Subcutaneous abdominal adipose tissue (tissue), 5 donors: Measurements from ENCODE around the gene TPST2.
"Not testable (repeated sequence)": the region's sequence is repeated elsewhere in the genome, so short reads cannot be mapped to it uniquely, and the experiment has no call there.

ENCODE experiments used
- H3K27ac ChIP-seq: one replicate; pipeline ENCODE4 v1.7.0; 2013; ENCODE audit warnings: low read depth, mild to moderate bottlenecking, inconsistent platforms, low read length, moderate library complexity
- H3K27me3 ChIP-seq, 5 donors: one replicate each; pipeline ENCODE4 v1.7.0; 2013; ENCODE audit warnings: low read length in 5 of 5, inconsistent platforms in 1 of 5; ENCODE audit not compliant: control insufficient read depth in 5 of 5, insufficient read depth in 4 of 5
- H3K36me3 ChIP-seq, 5 donors: one replicate each; pipeline ENCODE4 v1.7.0; 2013; ENCODE audit warnings: low read length in 5 of 5; ENCODE audit not compliant: control insufficient read depth in 5 of 5, insufficient read depth in 5 of 5
- H3K4me1 ChIP-seq, 5 donors: one replicate each; pipeline ENCODE4 v1.7.0; 2013; ENCODE audit warnings: low read length in 5 of 5, mild to moderate bottlenecking in 3 of 5, moderate library complexity in 1 of 5; ENCODE audit not compliant: control insufficient read depth in 5 of 5, insufficient read depth in 5 of 5
- H3K4me3 ChIP-seq, 5 donors: one replicate each; pipeline ENCODE4 v1.7.0; 2013; ENCODE audit warnings: low read length in 5 of 5, low read depth in 1 of 5
- H3K9ac ChIP-seq, 5 donors: one replicate each; pipeline ENCODE4 v1.7.0; 2013; ENCODE audit warnings: low read length in 5 of 5, mild to moderate bottlenecking in 4 of 5, moderate library complexity in 3 of 5
- H3K9me3 ChIP-seq, 5 donors: one replicate each; pipeline ENCODE4 v1.7.0; 2013; ENCODE audit warnings: low read length in 5 of 5; ENCODE audit not compliant: control insufficient read depth in 5 of 5
- donor health status: healthy.
- donor health status: healthy.
- donor health status: healthy.
- donor health status: healthy.
- donor health status: healthy.

TPST2 gene

GRCh38 chr22:26529345-26529744 is 60.6 kb downstream of the TPST2 start:
- H3K36me3 ChIP-seq: peaks cover 11 to 84% (median 62%) of the 10 kb centered on the region in 5 donors
- peak overlapping the region; percentile 69 for H3K27ac ChIP-seq

GRCh38 chr22:26528518-26528917 is 61.4 kb downstream of the TPST2 start:
- peak overlapping the region; percentile 69 for H3K27ac ChIP-seq
- not testable (repeated sequence) for H3K4me3 ChIP-seq, H3K9me3 ChIP-seq, H3K27me3 ChIP-seq, H3K9ac ChIP-seq
- peaks cover 0 to 12% (median 5%) of the 10 kb centered on the region in 5 donors for H3K4me1 ChIP-seq
- H3K36me3 ChIP-seq: peaks cover 14 to 83% (median 57%) of the 10 kb centered on the region in 5 donors

More at GRCh38 chr22:26529345-26529744, 60.6 kb downstream of the TPST2 start:
- Histone ChIP-seq H3K27me3 (no peaks in the 10 kb centered on the region), H3K9me3 (no peaks in the 10 kb centered on the region), H3K4me1 (peaks cover 0 to 12% (median 5%) of the 10 kb centered on the region in 5 donors), H3K9ac (no peak overlapping the region), H3K4me3 (no peak overlapping the region)

DNA sequence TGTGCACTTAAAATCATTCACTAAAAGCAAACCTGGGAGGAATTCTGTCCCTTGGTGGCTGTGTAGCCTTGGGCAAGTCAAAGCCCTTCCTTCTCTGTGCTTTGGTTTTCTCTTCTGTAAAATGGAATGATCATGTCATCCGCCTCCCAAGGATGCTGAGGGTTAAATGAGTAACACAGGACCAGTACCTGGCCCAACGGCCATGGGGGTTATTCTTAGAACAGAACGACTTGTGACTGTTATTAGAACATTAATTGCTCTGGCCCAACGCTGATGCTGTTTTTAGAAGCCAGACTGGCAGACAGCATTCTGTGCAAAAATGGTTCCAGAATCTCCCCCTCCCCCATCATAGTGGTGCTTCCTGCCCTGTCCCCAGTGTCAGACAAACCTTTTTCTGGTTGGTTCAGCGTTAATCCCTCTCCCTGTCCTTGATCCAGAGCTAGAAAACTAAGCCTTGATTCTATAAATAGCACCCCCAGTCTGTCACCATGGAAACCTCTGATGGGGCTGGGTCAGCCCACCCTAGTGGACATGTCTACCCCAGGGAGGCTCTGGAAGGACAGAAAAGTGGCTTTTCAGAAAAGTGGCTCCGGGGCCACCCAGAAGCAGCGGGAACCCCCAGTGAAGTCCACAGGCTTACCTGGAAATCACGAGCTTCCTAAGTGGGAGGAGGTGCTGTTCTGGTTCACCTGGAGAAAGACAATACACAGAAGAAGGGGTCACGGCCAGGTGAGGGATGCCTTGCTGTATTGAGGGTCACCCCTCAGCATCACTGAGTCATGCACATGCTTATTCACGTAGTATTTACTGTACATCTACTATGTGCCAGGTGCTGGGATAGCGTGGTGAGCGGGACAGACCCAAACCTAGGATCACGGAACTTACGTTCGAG is 62.1 kb downstream of the TPST2 start:
- Histone ChIP-seq H3K9me3 (no peaks in the 10 kb centered on the region), H3K4me3 (no peak overlapping the region), H3K4me1 (peaks cover 0 to 12% (median 5%) of the 10 kb centered on the region in 5 donors), H3K27me3 (no peaks in the 10 kb centered on the region), H3K27ac (no peak overlapping the region), H3K36me3 (peaks cover 14 to 79% (median 56%) of the 10 kb centered on the region in 5 donors), H3K9ac (no peak overlapping the region)

GRCh38 chr22:26527167-26527566 is 62.8 kb downstream of the TPST2 start:
- Histone ChIP-seq H3K4me3 (no peak overlapping the region), H3K4me1 (peaks cover 0 to 12% (median 5%) of the 10 kb centered on the region in 5 donors), H3K27ac (no peak overlapping the region), H3K9me3 (no peaks in the 10 kb centered on the region), H3K27me3 (no peaks in the 10 kb centered on the region), H3K9ac (no peak overlapping the region), H3K36me3 (peaks cover 12 to 79% (median 53%) of the 10 kb centered on the region in 5 donors)

GRCh38 chr22:26525946-26526564 is 63.9 kb downstream of the TPST2 start:
- peaks cover 9 to 68% (median 45%) of the 10 kb centered on the region in 5 donors for H3K36me3 ChIP-seq
- no peaks in the 10 kb centered on the region for H3K9me3 ChIP-seq
- H3K9ac ChIP-seq: no peak overlapping the region
- no peak overlapping the region for H3K27ac ChIP-seq
- H3K27me3 ChIP-seq: no peaks in the 10 kb centered on the region
- H3K4me3 ChIP-seq: no peak overlapping the region
- H3K4me1 ChIP-seq: peaks cover 0 to 12% (median 5%) of the 10 kb centered on the region in 5 donors

DNA sequence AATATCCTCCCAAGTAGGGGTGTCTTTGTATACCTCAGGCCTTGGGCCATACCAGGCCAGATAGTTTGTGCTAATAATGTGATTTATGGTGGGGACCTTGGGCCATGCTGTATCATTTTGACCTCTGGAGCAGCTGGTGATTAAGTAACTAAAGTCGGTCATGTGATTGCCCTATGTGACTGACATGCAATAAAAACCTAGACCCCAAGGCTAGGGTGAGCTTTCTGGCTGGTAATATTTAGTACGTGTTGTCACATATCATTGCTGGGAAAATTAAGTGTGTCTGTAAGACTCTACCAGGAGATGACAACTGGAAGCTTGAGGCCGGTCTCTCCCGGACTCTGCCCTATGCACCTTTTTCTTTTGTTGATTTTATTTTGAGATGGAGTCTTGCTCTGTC is 65.1 kb downstream of the TPST2 start:
- Histone ChIP-seq H3K9me3 (no peaks in the 10 kb centered on the region), H3K36me3 (peaks cover 7 to 61% (median 41%) of the 10 kb centered on the region in 5 donors), H3K4me3 (no peak overlapping the region), H3K27ac (no peak overlapping the region), H3K4me1 (peaks cover 0 to 11% (median 3%) of the 10 kb centered on the region in 5 donors), H3K27me3 (no peaks in the 10 kb centered on the region), H3K9ac (no peak overlapping the region)

GRCh38 chr22:26522592-26522991 is 67.3 kb downstream of the TPST2 start:
- H3K27me3 ChIP-seq: no peaks in the 10 kb centered on the region
- peaks cover 7 to 46% (median 31%) of the 10 kb centered on the region in 5 donors for H3K36me3 ChIP-seq
- no peaks in the 10 kb centered on the region for H3K9me3 ChIP-seq
- H3K4me3 ChIP-seq: no peak overlapping the region
- no peak overlapping the region for H3K27ac ChIP-seq
- no peak overlapping the region for H3K9ac ChIP-seq
- H3K4me1 ChIP-seq: no peaks in the 10 kb centered on the region

DNA sequence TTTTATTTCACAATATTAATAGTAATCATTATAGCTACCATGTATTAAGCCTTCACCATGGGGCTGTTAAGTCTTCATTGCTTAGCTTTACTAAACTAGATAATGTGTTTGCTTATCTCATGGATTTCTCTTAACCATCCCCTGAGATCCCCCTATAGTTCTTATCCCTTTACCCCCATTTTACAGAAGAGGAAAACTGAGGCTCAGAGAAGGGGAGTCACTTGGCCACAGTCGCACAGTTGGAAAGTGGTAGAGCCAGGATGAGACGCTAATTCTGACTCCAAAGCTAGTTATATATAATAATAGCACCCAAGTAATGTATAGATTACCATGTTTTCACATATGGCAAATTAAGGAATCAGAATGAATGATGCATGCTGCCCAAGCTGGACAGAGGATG is 67.9 kb downstream of the TPST2 start:
- Histone ChIP-seq H3K36me3 (peaks cover 7 to 40% (median 25%) of the 10 kb centered on the region in 5 donors), H3K9ac (no peak overlapping the region), H3K27ac (no peak overlapping the region), H3K9me3 (no peaks in the 10 kb centered on the region), H3K27me3 (no peaks in the 10 kb centered on the region), H3K4me3 (no peak overlapping the region), H3K4me1 (no peaks in the 10 kb centered on the region)

DNA sequence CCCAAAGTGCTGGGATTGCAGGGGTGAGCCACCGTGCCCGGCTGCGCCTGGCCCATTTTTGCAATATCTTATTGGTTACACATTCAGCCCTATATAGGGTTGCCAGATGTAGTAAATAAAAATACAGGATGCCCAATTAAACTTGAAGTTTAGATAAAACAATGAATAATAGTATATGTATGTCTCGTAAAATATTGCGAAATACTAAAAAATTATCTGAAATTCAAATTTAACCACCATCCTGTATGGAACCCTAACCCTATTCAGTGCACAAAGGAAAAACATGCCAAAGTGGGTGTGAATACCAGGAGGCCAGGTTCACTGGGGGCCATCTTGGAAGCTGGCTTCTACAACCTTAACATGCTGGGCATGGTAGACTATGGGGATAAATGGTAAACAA is 72.5 kb downstream of the TPST2 start:
- no peaks in the 10 kb centered on the region for H3K27me3 ChIP-seq

DNA sequence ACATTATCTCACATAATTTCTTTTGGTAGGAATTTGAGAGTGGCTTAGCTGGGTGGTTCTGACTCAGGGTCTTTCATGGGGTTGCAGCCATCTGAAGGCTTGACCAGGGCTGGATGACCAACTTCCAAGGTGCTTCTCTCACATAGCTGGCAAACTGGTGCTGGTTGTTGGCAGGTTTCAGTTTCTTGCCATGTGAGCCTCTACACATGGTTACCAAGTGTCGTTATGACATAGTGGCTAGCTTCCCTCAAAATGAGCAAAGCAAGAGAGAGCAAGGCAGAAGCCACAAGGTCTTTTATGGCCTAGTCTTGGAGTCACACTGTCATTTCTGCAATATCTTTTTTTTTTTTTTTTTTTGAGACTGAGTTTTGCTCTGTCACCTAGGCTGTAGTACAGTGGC is 73.4 kb downstream of the TPST2 start:
- Histone ChIP-seq H3K27me3 (no peaks in the 10 kb centered on the region), H3K4me3 (no peak overlapping the region), H3K27ac (no peak overlapping the region), H3K36me3 (no peaks in the 10 kb centered on the region), H3K9me3 (no peaks in the 10 kb centered on the region), H3K9ac (no peak overlapping the region), H3K4me1 (peaks cover 2 to 19% (median 16%) of the 10 kb centered on the region in 5 donors)

More for the DNA sequence above, 72.5 kb downstream of the TPST2 start:
- no peak overlapping the region for H3K4me3 ChIP-seq
- H3K9me3 ChIP-seq: no peaks in the 10 kb centered on the region
- H3K36me3 ChIP-seq: peaks cover 0 to 3% (median 1%) of the 10 kb centered on the region in 5 donors
- no peak overlapping the region for H3K9ac ChIP-seq
- H3K4me1 ChIP-seq: peaks cover 0 to 12% (median 8%) of the 10 kb centered on the region in 5 donors
- no peak overlapping the region for H3K27ac ChIP-seq
